Rectal smooth muscle tissue (tissue), 1 donor: ENCODE measurements around the gene HADH.
"Not testable (repeated sequence)": the region's sequence is repeated elsewhere in the genome, so short reads cannot be mapped to it uniquely, and the experiment has no call there.

Experiments
- H3K27ac ChIP-seq: one replicate; pipeline ENCODE4 v1.7.0; 2013; ENCODE audit warnings: low read depth, low read length, inconsistent platforms
- H3K27me3 ChIP-seq: one replicate; pipeline ENCODE4 v1.7.0; 2013; ENCODE audit warnings: low read length; ENCODE audit not compliant: control insufficient read depth, insufficient read depth
- H3K36me3 ChIP-seq: one replicate; pipeline ENCODE4 v1.7.0; 2013; ENCODE audit warnings: low read length; ENCODE audit not compliant: control insufficient read depth, insufficient read depth
- H3K4me1 ChIP-seq: one replicate; pipeline ENCODE4 v1.7.0; 2013; ENCODE audit warnings: low read length; ENCODE audit not compliant: control insufficient read depth, insufficient read depth
- H3K4me3 ChIP-seq: one replicate; pipeline ENCODE4 v1.7.0; 2013; ENCODE audit warnings: low read length
- H3K9ac ChIP-seq: one replicate; pipeline ENCODE4 v1.7.0; 2013; ENCODE audit warnings: low read length

HADH gene

DNA sequence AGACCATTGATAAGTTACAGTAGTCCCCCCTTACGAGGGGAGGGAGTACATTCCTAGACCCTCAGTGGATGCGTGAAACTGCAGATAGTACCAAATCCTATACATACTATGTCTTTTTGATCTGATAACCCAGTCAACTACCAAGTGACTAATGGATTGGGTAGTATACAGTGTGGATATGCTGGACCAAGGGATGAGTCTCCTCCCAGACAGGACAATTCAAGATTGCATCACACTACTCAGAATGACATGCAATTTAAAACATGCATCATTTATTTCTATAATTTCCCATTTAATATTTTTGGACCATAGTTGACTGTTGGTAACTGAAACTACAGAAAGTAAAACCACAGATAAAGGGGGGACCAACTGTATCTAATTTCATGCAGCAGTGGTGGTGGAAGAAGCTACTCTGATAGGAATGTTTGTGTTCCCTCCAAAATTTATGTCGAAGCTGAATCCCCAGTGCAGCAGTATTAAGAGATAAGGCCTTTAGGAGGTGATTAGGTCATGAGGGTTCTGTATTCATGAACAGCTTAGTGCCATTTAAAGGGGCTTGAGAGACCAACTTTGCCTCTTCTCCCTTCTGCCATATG, 11.9 kb downstream of the HADH start:
- H3K27ac ChIP-seq: no peak overlapping the region
- H3K36me3 ChIP-seq: no peaks in the 10 kb centered on the region
- no peaks in the 10 kb centered on the region for H3K27me3 ChIP-seq
- no peak overlapping the region for H3K4me3 ChIP-seq
- H3K9ac ChIP-seq: no peak overlapping the region
- peaks cover 16% of the 10 kb centered on the region for H3K4me1 ChIP-seq

DNA sequence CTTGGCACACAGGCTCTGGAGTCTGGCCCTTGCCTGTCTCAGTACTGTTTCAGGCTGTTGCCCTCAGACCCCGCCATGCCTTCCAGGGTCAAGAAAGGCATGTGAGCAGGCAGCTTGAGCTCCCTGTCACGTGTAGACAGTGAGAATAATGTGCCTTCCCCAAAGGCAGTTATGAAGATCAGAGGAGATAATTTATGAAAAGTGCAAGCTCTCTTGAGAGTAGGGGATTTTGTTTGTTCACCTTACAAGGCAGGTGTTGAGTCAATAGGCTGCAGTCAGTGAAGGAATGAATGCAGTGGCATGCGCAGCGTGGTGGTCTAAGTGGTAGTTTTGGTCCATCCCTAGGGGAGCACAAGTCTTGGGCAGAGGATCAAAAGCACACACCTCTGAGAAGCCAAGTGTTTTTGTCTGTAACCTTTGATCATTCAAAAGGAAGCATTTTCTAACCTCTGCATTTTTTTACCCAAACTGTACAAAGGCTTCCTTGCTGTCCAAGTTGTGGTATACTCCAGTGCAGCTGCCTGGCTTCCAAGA, 14.4 kb downstream of the HADH start:
- no peak overlapping the region for H3K4me3 ChIP-seq
- H3K4me1 ChIP-seq: no peaks in the 10 kb centered on the region
- no peak overlapping the region for H3K9ac ChIP-seq
- H3K36me3 ChIP-seq: no peaks in the 10 kb centered on the region
- H3K27ac ChIP-seq: no peak overlapping the region
- H3K27me3 ChIP-seq: no peaks in the 10 kb centered on the region

DNA sequence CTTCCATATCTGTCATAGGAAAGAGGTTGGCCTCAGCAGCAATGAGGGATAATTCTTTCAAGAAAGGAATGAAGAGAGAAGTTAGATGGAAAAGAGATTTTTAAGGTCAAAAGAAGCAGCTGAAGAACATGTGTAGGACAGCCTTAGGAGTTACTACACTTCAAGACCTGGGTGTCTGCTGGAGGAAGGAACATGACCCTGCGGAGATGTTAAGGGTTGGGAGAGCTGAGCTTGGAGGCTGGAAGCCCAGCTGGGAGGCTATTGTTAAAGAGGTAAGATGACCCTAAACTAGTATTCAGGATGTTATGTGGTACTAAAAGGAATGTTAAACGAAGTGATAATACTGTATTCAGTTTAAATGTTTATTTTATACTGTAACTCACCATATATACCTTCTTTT, 15.0 kb downstream of the HADH start:
- Histone ChIP-seq H3K36me3 (no peaks in the 10 kb centered on the region), H3K9ac (no peak overlapping the region), H3K27me3 (no peaks in the 10 kb centered on the region), H3K4me3 (no peak overlapping the region), H3K27ac (no peak overlapping the region), H3K4me1 (no peaks in the 10 kb centered on the region)

DNA sequence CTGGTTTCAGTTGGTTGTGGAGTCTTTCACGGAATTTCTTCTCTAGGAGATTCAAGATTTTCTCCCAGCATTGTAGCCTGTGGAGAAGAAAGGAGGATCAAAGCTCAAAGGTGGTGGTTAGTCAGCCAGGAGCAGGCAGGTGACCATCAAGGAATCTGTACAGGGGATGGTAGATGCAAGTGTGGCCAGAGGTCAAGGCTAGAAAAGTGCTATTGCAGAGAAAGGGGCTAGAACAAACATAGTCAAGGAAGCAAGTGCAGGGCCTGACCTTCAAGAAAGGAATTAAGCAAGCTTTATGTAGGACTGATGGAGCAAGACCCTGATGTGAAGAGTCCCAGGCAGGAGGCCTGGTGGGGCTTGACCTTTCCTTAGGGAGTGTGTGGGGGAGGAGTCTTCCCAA, 16.1 kb downstream of the HADH start:
- Histone ChIP-seq H3K4me3 (no peak overlapping the region), H3K9ac (no peak overlapping the region), H3K27me3 (no peaks in the 10 kb centered on the region), H3K4me1 (no peaks in the 10 kb centered on the region), H3K36me3 (no peaks in the 10 kb centered on the region), H3K27ac (no peak overlapping the region)

DNA sequence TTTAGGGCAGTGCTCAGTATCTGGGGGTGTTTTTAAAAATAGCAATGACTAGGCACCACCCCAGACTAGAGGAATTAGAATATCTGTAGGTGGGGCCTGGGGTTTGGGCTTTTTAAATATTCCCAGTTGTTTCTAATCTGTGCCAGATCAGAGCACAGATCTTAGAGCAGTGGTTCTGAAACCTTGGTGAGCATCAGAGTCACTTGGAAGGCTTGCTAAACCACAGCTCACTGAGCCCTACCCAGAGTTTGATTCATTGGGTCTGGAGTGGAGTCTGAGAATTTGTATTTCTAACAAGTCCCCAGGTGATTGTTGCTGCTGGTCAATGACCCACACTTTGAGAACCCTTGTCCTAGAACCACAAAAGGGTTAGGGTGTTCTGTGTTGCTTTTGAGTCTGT, 16.7 kb downstream of the HADH start:
- Histone ChIP-seq H3K27me3 (no peaks in the 10 kb centered on the region), H3K9ac (no peak overlapping the region), H3K4me3 (no peak overlapping the region), H3K36me3 (no peaks in the 10 kb centered on the region), H3K27ac (no peak overlapping the region), H3K4me1 (no peaks in the 10 kb centered on the region)

DNA sequence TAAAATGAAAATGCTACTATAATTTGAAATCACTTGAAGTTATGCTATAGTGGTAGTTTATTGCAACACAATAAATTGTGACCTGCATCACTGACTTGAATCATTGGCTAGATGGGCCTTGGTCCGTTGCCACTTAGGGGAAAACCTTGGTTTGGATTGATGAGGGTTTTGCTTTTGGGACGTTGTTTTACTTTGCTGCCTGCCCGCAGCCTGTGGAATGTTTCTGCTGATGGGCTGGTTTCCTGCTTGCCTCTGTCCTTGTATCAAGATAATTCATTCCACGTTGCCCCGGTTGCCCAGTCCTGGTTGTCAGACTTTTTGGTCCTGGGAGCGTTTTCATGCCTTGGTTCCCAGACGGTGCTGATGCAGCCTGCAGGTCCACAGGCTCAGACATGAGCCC, 18.3 kb downstream of the HADH start:
- H3K36me3 ChIP-seq: no peaks in the 10 kb centered on the region
- H3K9ac ChIP-seq: no peak overlapping the region
- H3K4me1 ChIP-seq: no peaks in the 10 kb centered on the region
- no peak overlapping the region for H3K27ac ChIP-seq
- H3K4me3 ChIP-seq: no peak overlapping the region
- H3K27me3 ChIP-seq: no peaks in the 10 kb centered on the region

DNA sequence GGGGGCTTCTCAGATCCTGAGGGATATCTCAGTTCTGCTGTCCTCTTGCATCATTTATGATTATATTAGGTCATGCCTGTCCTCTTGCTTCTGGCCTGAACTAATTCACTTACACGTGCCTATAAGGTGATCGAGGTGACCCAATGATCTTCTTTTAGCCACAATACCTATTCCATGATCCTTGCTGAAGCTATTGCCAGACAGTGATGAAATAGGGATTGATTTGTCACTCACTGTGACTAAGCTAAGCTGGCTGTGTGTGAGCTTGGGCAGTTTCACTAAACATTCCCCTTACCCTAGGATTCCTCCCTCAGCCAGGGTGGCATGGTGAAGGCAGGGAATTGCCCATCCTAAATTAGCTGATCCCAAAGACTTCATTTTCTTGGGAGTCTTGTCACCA, 19.0 kb downstream of the HADH start:
- Histone ChIP-seq H3K27ac (no peak overlapping the region), H3K4me1 (no peaks in the 10 kb centered on the region), H3K27me3 (no peaks in the 10 kb centered on the region), H3K4me3 (no peak overlapping the region), H3K36me3 (no peaks in the 10 kb centered on the region), H3K9ac (no peak overlapping the region)

DNA sequence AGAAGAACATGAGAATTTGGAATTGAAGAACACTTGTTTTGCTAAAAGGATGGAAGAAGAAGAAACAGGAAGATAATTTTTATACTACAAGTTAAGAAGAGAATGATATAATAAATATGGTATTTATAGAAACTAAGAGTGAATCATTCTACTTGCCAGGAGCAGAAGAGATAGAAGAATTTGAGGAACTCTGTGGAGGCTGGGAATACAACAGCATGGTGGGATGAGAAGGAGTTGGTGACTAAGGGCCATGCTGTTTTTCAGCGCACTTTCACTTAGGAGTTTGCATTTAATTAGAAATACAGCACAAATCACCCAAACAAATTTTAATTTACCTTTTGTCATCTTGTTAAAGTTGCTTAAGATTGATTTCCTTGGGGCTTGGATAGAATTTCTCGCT, 20.5 kb downstream of the HADH start:
- H3K4me3 ChIP-seq: no peak overlapping the region
- no peaks in the 10 kb centered on the region for H3K36me3 ChIP-seq
- no peaks in the 10 kb centered on the region for H3K27me3 ChIP-seq
- no peak overlapping the region for H3K9ac ChIP-seq
- H3K4me1 ChIP-seq: no peaks in the 10 kb centered on the region
- no peak overlapping the region for H3K27ac ChIP-seq

DNA sequence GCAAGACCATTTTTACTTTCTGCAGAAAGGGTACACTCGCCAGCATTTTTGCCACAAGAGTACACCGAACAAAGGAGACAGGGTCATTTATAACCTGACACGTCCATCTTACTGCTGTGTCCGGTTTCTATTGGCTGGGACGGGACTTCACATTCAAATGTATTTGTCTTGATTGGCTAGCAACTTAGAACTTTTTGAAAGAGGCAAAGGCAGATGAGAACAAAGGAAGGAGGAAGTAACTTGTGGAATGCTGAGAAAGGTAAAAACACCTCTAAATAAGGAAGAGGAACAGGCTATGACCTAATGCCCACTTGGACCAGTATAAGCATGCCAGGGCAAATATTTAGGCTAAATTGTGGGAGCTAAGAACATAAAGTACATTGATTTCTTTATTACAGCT, 22.7 kb downstream of the HADH start:
- H3K36me3 ChIP-seq: not testable (repeated sequence)

DNA sequence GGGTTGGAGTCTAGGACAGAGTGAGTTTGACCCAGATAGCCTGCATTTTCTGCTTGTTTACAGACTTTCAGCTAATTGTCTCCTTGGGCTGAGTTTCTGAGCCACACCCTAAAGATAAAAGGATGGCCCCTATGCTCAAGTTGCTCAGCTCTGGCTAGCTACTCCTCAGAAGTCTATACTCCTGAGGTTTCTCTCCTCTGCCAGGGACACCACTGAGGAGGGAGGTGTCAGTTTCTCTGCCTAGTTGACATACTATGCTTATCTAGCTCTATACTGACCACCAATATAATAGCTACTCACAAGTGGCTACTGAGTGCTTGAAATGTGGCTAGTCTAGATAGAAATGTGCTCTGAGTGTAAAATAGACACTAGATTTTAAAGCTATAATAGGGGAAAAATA, 23.6 kb downstream of the HADH start:
- H3K36me3 ChIP-seq: peaks cover 3% of the 10 kb centered on the region
- H3K4me3 ChIP-seq: no peak overlapping the region
- no peak overlapping the region for H3K9ac ChIP-seq
- no peak overlapping the region for H3K27ac ChIP-seq
- no peaks in the 10 kb centered on the region for H3K4me1 ChIP-seq
- no peaks in the 10 kb centered on the region for H3K27me3 ChIP-seq

More for the DNA sequence above, 22.7 kb downstream of the HADH start:
- not testable (repeated sequence) for H3K9ac ChIP-seq, H3K4me3 ChIP-seq, H3K27me3 ChIP-seq, H3K4me1 ChIP-seq, H3K27ac ChIP-seq

DNA sequence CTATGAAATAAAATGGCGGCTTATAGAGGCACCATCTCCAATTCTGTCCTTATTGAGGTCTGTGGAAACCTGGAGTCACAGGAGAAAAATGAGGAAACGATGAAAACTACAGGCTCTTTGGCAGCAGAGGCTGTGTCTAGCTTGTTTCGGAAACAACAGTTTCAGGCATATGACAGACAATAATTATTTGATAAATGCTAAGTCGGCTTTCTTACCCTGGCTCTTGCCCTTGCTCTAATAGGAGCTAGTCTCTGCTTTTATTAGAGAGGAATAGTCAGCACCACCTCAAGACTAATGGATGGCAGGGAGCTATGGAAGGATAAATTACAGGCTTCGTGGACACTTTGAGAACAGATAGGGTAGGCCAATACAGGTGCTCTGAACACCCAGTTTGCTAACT, 24.3 kb downstream of the HADH start:
- Histone ChIP-seq H3K9ac (no peak overlapping the region), H3K4me1 (peaks cover under 1% of the 10 kb centered on the region), H3K4me3 (no peak overlapping the region), H3K27ac (no peak overlapping the region), H3K27me3 (no peaks in the 10 kb centered on the region), H3K36me3 (peaks cover 3% of the 10 kb centered on the region)

DNA sequence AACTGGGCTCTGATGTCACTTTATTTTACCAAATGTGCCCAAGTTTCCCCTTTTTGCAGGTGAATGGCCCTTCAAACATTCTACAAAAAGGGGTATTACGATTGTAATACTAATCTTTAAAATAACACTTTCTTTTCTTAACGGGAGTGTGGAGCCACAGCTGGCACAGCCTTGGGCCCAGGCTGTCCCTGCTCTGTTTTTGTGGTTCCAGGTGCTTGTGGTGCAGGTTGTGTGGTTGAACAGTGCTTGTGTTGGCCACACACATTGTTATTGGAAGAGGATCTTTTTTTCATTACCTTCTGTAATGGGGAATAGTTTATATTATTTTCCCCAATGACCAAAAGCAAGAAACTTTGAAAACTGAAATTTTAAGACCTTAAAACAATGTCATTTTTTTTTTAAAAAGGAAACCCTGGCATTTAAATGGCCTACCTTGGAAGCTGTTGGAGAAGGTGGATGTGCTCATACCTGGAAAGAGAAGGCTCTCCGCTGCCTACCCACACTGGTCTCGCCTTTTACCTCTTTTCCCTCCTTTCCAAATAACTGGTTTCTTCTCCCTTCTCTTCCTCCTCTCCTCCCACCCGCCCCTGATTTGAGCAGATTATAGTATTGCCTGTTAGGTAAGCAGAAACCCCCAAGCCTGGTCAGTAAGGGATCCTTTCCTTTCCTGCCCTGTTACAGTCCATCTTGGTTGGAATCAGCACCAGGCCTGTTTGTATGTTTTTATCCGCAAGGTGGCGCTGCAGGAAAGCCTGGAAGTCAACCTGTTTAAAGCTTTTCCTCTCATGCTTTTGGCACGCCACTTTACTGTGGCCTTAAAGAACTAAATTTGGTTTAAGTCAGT, 28.6 kb downstream of the HADH start:
- H3K4me1 ChIP-seq: peaks cover 2% of the 10 kb centered on the region
- H3K27ac ChIP-seq: no peak overlapping the region
- H3K4me3 ChIP-seq: no peak overlapping the region
- H3K27me3 ChIP-seq: no peaks in the 10 kb centered on the region
- no peak overlapping the region for H3K9ac ChIP-seq
- H3K36me3 ChIP-seq: peaks cover 11% of the 10 kb centered on the region

DNA sequence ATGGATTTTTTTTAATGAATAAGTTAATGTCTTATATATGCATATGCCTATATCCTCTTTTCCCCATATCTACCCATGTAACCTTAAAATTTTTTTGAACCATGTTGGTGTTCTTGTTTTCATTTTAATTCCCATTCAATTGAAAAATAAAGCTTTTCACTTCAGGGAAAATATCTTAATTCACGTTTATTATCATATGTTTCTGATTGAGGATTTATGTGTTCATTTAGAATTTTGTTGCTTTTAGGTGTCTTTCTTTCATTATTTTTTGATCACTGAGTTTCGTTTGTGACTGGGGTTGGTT, 29.1 kb downstream of the HADH start:
- Histone ChIP-seq H3K27ac (no peak overlapping the region), H3K4me1 (peaks cover 2% of the 10 kb centered on the region), H3K36me3 (peaks cover 17% of the 10 kb centered on the region), H3K27me3 (no peaks in the 10 kb centered on the region), H3K9ac (no peak overlapping the region), H3K4me3 (no peak overlapping the region)
